Keratinocyte (primary cell): ENCODE measurements around the gene BMPER. TPM values are rescaled to one million over a fixed set of nuclear protein-coding genes. Genes with fewer than 3 reads are reported as not detected.

Experiments used
- DNase-seq: peaks from one replicate; pipeline ENCODE4 v3.0.0-alpha.2; 2011; ENCODE audit warnings: low read depth, missing footprints, low spot score
- FAIRE-seq: peaks from 2 replicates; lab custom pipeline; 2011; peaks lifted over from hg19 to GRCh38; lab: Jason Lieb, UNC
- H2AFZ ChIP-seq: 2 replicates; pipeline ENCODE4 v1.6.0; 2012; ENCODE audit warnings: low read length, control low read depth, inconsistent platforms; ENCODE audit not compliant: control insufficient read depth
- H3K27ac ChIP-seq: 2 replicates; pipeline ENCODE4 v1.5.1; 2011; ENCODE audit warnings: low read length; ENCODE audit not compliant: control insufficient read depth, insufficient read depth
- H3K27me3 ChIP-seq: 3 replicates; pipeline ENCODE4 v1.6.0; 2011; ENCODE audit warnings: low read length; ENCODE audit not compliant: control insufficient read depth, insufficient read depth; ENCODE audit errors: extremely low read depth
- H3K36me3 ChIP-seq, 2 experiments: 2 replicates in 1 of 2; 3 replicates in 1 of 2; pipeline ENCODE4 v1.5.1; 2011; ENCODE audit warnings: low read length in 2 of 2, mild to moderate bottlenecking in 1 of 2; ENCODE audit not compliant: control insufficient read depth in 2 of 2, insufficient read depth in 2 of 2; ENCODE audit errors: extremely low read depth in 1 of 2
- H3K4me1 ChIP-seq: 3 replicates; pipeline ENCODE4 v1.5.1; 2011; ENCODE audit warnings: low read length; ENCODE audit not compliant: control insufficient read depth, insufficient read depth; ENCODE audit errors: extremely low read depth
- H3K4me2 ChIP-seq: 3 replicates; pipeline ENCODE4 v1.6.0; 2011; ENCODE audit warnings: low read depth, low read length; ENCODE audit not compliant: control insufficient read depth, insufficient read depth; ENCODE audit errors: extremely low read depth
- H3K4me3 ChIP-seq, 3 experiments: fragments of 200-600 bp in 1 of 3; sonication (generic) in 1 of 3; 2 replicates in 2 of 3; 3 replicates in 1 of 3; pipeline ENCODE4 v1.5.1; 2011 to 2016; ENCODE audit warnings: low read length in 3 of 3, mild to moderate bottlenecking in 3 of 3, control low read depth in 2 of 3, inconsistent platforms in 1 of 3, low read depth in 1 of 3, mixed read lengths in 1 of 3, mixed run types in 1 of 3, moderate library complexity in 1 of 3; ENCODE audit not compliant: control insufficient read depth in 2 of 3, insufficient read depth in 2 of 3; ENCODE audit errors: extremely low read depth in 1 of 3
- H3K79me2 ChIP-seq: 2 replicates; pipeline ENCODE4 v1.6.0; 2012; ENCODE audit warnings: low read length; ENCODE audit not compliant: control insufficient read depth, insufficient read depth
- H3K9ac ChIP-seq: 3 replicates; pipeline ENCODE4 v1.6.0; 2011; ENCODE audit warnings: low read length; ENCODE audit not compliant: control insufficient read depth, insufficient read depth; ENCODE audit errors: extremely low read depth
- H3K9me1 ChIP-seq: 3 replicates; pipeline ENCODE4 v1.6.0; 2011; ENCODE audit warnings: low read length; ENCODE audit not compliant: control insufficient read depth, insufficient read depth; ENCODE audit errors: extremely low read depth
- H3K9me3 ChIP-seq: 2 replicates; pipeline ENCODE4 v1.5.1; 2012; ENCODE audit warnings: low read depth, low read length; ENCODE audit not compliant: control insufficient read depth
- H4K20me1 ChIP-seq: 3 replicates; pipeline ENCODE4 v1.6.0; 2011; ENCODE audit warnings: low read length; ENCODE audit not compliant: control insufficient read depth, insufficient read depth; ENCODE audit errors: extremely low read depth
- CTCF ChIP-seq, 3 experiments: IDR thresholded peaks in 1 of 3; conservative IDR thresholded peaks in 1 of 3; optimal IDR thresholded peaks in 1 of 3; 2 replicates in 2 of 3; 3 replicates in 1 of 3; pipeline versions ENCODE3 to v1.5.1; 2011; ENCODE audit warnings: low read length in 3 of 3, mild to moderate bottlenecking in 3 of 3, moderate library complexity in 2 of 3, control low read depth in 1 of 3, inconsistent platforms in 1 of 3; ENCODE audit not compliant: insufficient read depth in 2 of 3; ENCODE audit errors: extremely low read depth in 1 of 3
- EZH2 ChIP-seq: IDR thresholded peaks from one replicate; pipeline ENCODE4 v1.6.1; 2012; ENCODE audit warnings: inconsistent platforms, mild to moderate bottlenecking, low read length, moderate library complexity
- dilution Hi-C: fragments of 300-500 bp; cut with MboI; formaldehyde crosslinking; loops from one replicate; pipeline ENCODE4 v1.7.0; 2020; ENCODE audit warnings: low sequenced_read_pairs; ENCODE audit not compliant: extremely low pct_ligation_motif_present
- polyA plus RNA-seq, 5 experiments: library from polyadenylated mRNA; depleted of rRNA in 3 of 5; stranded (reverse) in 3 of 5; stranded (forward) in 1 of 5; unstranded in 1 of 5; fragments of >200 nt; gene quantifications; 1 replicate in 1 of 5; 2 replicates in 3 of 5; 3 replicates in 1 of 5; pipeline versions ENCODE4 v1.2.1 to v1.2.3, GENCODE V29; 2011 to 2012; ENCODE audit warnings: missing spikeins in 2 of 5, low read depth in 1 of 5, low replicate concordance in 1 of 5

BMPER gene
- polyA plus RNA-seq, 1 donor (not counting 4 experiments of a cell fraction or from before 2014, with no cell fraction given) = 0.67 TPM

- Histone ChIP-seq H3K27me3 (no peaks in the 10 kb centered on the region), H3K9me3 (no peaks in the 10 kb centered on the region), H3K4me1 (peaks cover 46% of the 10 kb centered on the region), H3K9me1 (no peaks in the 10 kb centered on the region), H4K20me1 (no peaks in the 10 kb centered on the region), H3K4me2 (peak overlapping the region; percentile 63), H3K79me2 (no peaks in the 10 kb centered on the region), H2AFZ (no peak overlapping the region), H3K4me3 (no peak overlapping the region), H3K9ac (no peak overlapping the region), H3K27ac (peak overlapping the region; percentile 42), H3K36me3 (no peaks in the 10 kb centered on the region)
- FAIRE-seq = no peak
- no peak for DNase-seq
- TF ChIP-seq EZH2 (no peak), CTCF (optimal IDR thresholded peaks at IDR 0.05 in 1 of 3, IDR thresholded peaks at IDR 0.05 in 1 of 3, conservative IDR thresholded peaks at IDR 0.05 in 1 of 3; ENCODE audit: extremely low read depth in 1 of 3, insufficient read depth in 2 of 3, low read length in 3 of 3) (no peak)
- dilution Hi-C loops = no loop called here
Observed at GRCh38 chr7:33979300-33979806, 74.0 kb downstream of the BMPER start.

- TF ChIP-seq EZH2 (no peak), CTCF (optimal IDR thresholded peaks at IDR 0.05 in 1 of 3, IDR thresholded peaks at IDR 0.05 in 1 of 3, conservative IDR thresholded peaks at IDR 0.05 in 1 of 3; ENCODE audit: extremely low read depth in 1 of 3, insufficient read depth in 2 of 3, low read length in 3 of 3) (no peak)
- H3K36me3 ChIP-seq = no peaks in the 10 kb centered on the region
- FAIRE-seq (peak; percentile 98), DNase-seq (peak; percentile 98)
- H3K4me1 ChIP-seq = peaks cover 46% of the 10 kb centered on the region
- H3K27me3 ChIP-seq = no peaks in the 10 kb centered on the region
- H4K20me1 ChIP-seq = no peaks in the 10 kb centered on the region
- H3K9ac ChIP-seq = no peak overlapping the region
- H2AFZ ChIP-seq = no peak overlapping the region
- peak overlapping the region; percentile 60 for H3K27ac ChIP-seq
- no peaks in the 10 kb centered on the region for H3K79me2 ChIP-seq
- no peaks in the 10 kb centered on the region for H3K9me3 ChIP-seq
- dilution Hi-C loops = no loop called here
- H3K9me1 ChIP-seq = no peaks in the 10 kb centered on the region
- H3K4me2 ChIP-seq = peak overlapping the region; percentile 63
- peak overlapping the region in 1 of 3 experiments; percentile 39 for H3K4me3 ChIP-seq
Observed at GRCh38 chr7:33979807-33980355, 74.5 kb downstream of the BMPER start.
